HG03457 (cell line): Measurements from ENCODE around the gene BMP8A.
"Not testable (repeated sequence)": the region's sequence is repeated elsewhere in the genome, so short reads cannot be mapped to it uniquely, and the experiment has no call there.

ENCODE experiments used
- ATAC-seq: cut with Tn5 transposase; IDR thresholded peaks from one replicate; pipeline ENCODE4 v1.9.1; 2021; ENCODE audit warnings: moderate number of reproducible peaks; ENCODE audit not compliant: unreplicated experiment

The BMP8A gene, protein sequence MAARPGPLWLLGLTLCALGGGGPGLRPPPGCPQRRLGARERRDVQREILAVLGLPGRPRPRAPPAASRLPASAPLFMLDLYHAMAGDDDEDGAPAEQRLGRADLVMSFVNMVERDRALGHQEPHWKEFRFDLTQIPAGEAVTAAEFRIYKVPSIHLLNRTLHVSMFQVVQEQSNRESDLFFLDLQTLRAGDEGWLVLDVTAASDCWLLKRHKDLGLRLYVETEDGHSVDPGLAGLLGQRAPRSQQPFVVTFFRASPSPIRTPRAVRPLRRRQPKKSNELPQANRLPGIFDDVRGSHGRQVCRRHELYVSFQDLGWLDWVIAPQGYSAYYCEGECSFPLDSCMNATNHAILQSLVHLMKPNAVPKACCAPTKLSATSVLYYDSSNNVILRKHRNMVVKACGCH

DNA sequence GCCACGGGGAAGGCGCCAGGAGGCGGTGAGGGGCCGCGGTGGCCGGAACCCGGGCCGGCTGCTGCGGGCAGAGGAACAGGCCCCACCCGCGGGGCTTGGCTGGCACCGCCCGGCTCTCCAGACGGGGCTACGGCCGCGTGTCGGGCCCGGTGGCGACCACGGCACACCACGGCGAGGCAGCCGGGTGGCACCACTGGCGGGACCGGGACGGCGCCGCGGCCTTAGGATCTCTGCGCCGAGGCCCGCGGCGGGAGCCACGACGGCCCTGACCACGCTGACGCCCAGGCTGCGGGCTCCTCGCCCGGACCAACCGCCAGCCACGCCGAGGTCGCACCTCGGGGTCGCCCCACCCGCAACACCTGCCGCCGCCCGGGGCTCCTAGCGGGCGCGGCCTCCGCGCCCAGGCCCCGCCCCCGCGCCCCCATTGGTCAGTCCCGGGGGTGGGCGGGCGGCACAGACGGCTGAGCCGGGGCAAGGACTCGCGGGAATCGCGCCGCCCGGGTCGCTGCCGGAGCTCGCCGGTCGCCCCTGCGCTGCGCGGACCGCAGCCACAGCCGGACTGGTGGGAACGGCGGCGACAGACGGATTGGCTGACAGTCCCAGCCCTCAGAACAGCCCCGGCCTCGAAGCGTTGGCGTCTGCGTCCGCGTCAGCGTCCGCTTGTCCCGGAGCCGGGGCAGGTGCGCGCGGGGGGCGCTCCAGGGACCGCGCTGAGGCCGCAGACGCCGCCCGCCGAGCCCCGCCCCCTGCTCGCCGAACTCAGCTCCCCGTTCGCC lies at the start of gene BMP8A:
BMP8A (plus strand) TSS at position 491 of the 776 bp plus-strand sequence. CDS start 356 bp downstream, outside the sequence.
- ATAC-seq: no peak

DNA sequence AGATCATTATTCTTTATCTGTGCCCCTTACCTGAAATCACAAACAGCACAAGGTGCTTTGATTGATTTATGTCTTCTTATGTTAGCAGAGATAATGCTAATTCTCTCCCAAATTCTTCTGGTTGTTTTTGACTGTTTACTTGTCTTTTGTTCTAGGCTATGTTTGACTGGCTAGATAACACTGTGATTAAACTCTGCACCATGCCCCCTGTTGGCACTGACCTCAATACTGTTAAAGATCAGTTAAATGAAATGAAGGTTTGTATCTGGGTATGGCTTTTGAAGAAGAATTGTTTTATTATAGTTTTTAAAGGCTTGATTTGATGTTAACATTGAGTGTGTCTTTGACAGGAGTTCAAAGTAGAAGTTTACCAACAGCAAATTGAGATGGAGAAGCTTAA lies 49.6 kb upstream of the BMP8A start:
- no peak for ATAC-seq

- ATAC-seq: no peak
Observed at GRCh38 chr1:39445573-39445972, 45.9 kb upstream of the BMP8A start.

DNA sequence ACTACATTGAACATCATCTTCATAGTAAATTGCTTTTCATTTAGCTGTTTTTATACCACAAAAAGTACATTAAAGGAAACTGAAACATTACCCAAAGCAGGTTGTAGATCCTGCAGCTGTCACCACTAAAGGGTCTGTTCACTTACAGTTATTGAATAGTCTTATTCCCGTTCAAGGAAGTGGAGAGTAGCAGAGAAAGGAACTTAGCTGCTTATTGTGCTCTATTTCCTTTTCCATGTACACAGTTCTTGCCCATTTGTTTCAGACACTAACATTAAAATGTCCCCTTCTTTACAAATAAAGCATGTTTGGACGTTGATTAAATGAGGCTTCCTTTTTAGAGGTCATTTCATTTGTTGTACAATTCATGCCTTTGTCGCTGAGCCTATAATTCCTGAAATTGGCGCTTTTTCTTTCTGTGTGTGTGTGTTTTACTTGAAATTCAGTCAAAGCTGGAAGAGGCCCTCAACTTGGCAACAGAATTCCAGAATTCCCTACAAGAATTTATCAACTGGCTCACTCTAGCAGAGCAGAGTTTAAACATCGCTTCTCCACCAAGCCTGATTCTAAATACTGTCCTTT lies 44.4 kb upstream of the BMP8A start:
- ATAC-seq: no peak

GRCh38 chr1:39450041-39450440 lies 41.4 kb upstream of the BMP8A start:
- ATAC-seq: not testable (repeated sequence)

- no peak for ATAC-seq
Observed at GRCh38 chr1:39450956-39451606, 40.4 kb upstream of the BMP8A start.

DNA sequence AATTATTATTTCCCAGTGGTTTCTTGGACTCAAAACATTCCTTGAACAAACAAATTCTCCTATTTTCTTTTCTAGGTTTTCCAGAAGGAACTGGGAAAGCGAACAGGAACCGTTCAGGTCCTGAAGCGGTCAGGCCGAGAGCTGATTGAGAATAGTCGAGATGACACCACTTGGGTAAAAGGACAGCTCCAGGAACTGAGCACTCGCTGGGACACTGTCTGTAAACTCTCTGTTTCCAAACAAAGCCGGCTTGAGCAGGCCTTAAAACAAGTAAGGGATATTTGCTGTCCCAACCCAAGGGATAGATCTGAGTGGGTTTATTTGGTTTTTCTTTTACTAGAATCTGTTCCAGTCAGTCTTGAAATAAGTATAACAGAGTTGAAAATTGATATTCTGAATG lies 39.4 kb upstream of the BMP8A start:
- ATAC-seq: no peak

DNA sequence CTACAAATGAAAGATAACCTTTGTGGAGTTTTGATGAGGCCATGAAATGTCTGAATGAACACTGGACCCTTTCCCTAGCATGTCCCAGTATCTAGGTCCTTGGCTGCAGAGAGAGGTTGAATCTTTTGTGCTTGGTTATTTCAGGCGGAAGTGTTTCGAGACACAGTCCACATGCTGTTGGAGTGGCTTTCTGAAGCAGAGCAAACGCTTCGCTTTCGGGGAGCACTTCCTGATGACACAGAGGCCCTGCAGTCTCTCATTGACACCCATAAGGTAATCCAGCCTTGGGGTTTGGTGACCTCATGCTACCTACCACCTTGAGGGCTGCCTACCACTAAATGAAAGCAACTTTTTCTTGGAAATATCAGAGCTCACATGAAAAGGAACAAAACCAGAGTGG lies 38.9 kb upstream of the BMP8A start:
- no peak for ATAC-seq

GRCh38 chr1:39453603-39454002 lies 37.8 kb upstream of the BMP8A start:
- no peak for ATAC-seq

GRCh38 chr1:39458991-39459390 lies 32.4 kb upstream of the BMP8A start:
- ATAC-seq: no peak

DNA sequence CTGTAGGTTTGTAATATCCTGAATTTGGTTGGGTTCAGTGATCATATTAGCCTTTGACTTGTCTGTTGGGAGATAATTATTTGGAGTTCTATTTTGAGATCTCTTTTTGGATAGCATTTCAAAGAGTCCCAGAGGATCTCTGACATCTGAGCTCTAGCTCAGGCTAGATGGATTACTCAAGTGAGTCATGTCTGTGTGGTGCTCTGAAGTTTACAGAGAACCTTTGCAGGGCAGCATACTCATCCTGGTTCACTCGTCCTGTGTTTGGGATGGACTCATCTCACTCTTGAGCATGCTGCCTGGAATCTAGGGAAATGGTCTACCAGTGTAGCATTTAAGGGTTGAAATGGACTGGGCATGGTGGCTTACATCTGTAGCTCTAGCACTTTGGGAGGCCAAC lies 29.4 kb upstream of the BMP8A start:
- ATAC-seq: no peak

DNA sequence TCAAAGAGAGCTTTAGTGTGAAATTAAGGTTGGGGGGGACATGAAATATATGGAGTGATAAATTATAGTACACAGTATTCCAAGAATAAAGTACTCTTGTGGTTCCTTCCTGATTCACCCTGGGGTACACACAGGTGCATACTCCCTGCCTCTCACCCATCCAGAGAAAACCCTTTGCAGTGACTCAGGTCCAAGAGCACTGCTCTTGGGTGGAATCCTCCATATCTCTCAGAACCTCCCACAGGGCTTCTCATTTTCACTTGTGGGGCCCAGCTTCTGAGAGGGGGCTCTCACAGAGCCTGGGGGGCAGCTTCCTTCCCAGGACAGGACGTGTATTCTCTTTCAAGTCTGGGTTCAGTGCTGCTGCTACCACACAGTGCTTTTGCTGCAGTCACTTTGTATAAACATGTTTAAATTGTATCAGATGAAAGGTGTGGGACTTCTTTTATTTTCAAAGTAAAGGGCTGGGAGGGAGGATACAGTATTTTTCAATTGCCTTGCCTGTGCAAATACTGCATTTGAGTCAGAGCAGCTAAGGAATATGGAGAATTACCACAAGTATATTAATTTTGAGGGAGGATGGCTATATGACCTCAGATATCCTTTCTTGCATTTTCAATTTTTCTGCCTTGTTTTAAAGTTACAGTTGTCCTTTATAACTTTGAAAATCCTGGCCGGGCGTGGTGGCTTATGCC lies 24.9 kb upstream of the BMP8A start:
- ATAC-seq: no peak

DNA sequence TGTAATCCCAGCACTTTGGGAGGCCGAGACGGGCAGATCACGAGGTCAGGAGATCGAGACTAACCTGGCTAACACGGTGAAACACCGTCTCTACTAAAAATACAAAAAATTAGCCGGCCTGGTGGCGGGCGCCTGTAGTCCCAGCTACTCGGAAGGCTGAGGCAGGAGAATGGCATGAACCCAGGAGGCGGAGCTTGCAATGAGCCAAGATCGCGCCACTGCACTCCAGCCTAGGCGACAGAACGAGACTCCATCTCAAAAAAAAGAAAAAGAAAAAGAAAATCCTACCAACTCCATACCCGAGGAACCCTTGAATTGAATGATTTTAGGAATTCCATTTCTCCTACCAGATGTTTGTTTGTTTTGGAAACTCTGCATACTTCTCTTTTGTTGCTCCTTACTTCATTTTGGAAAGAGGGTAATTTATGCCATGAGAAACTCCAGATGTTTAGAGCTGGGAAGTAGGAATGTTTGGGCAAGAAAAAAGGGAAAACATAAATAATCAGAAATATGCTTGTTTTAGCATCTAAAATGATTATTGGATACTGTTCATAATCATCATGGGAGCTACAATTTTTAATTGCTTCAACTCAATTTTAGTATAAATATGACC lies 24.2 kb upstream of the BMP8A start:
- ATAC-seq: not testable (repeated sequence)

- no peak for ATAC-seq
Observed at GRCh38 chr1:39469150-39469549, 22.3 kb upstream of the BMP8A start.

GRCh38 chr1:39470040-39470439 lies 21.4 kb upstream of the BMP8A start:
- no peak for ATAC-seq

DNA sequence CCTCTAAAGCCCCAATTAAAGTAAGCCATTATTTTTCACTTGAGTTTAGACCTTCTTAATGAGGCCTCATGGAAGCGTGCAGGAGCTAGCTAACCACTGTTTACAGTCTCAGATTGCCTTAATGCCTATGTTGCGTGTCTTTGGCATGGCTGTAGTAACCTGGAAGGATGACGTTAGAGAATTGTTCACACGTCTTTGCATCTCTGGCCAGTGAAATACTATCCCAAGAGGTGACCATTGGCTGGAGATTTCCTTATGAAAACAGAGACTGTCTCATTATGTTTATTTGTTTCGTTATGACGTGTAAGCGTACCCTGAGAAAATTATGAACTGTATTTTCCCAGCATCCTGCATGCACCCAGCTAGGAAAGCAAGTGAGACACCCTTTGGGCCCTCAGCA lies 18.6 kb upstream of the BMP8A start:
- no peak for ATAC-seq

DNA sequence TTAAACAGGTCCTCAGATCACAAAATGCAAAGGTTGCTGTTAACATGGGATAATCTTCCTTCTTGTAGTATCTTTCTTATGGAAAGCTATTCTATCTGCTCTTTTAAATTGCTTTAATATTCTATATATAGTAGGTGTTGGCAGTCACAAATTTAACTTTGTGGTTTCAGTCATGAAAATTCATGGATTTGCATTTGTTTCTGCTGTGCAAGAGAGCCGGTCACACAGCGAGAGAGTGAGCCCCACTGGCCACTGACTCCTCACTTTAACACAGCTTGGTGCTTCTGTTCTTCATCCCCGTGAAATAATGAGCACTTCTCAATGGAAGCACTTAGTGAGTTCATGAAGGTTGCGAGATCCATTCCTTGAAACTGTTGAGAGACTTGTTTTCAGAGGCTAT lies 18.1 kb upstream of the BMP8A start:
- ATAC-seq: no peak

DNA sequence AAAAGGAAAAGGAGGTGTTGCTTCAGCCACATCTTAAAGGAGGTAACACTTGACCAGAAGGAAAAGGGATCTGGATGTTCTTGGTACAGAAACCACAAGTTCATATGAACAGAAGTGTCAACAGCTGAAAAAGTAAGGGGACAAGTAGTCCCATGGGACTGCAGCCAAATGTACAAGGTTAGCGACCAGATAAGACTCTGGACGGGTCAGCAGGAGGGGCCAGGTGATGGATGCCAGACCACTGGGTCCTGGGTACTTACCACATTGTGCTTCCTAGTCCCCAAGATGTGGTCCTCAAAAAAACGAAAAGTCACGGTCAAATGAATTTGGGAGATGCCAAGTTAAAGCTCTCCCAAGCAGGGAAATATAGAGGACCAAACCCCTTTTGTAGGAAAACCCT lies 16.6 kb upstream of the BMP8A start:
- ATAC-seq: no peak

GRCh38 chr1:39475551-39475950 lies 15.9 kb upstream of the BMP8A start:
- ATAC-seq: not testable (repeated sequence)
